Left cardiac atrium (tissue), 4 donors: Measurements from ENCODE around the gene SDCCAG8. TPM values are rescaled to one million over a fixed set of nuclear protein-coding genes. Genes with fewer than 3 reads are reported as not detected.

ENCODE experiments used
- ATAC-seq, 2 donors: fragments of 200-7000 bp; cut with Tn5 transposase; one replicate each; pipeline ENCODE4 v1.9.1; 2020; ENCODE audit warnings: mild to moderate bottlenecking in 2 of 2, moderate library complexity in 2 of 2
- DNase-seq: peaks from one replicate; pipeline ENCODE4 v3.0.0-alpha.2; 2020
- intact Hi-C, 2 donors: fragments of 100-400 bp; cut with DNase I; formaldehyde crosslinking; loops; one replicate each; pipeline versions ENCODE4 v1.14.1 to v1.15.1; 2022 to 2023
- total RNA-seq, 2 donors: library from RNA; stranded (reverse); fragmentation: NEBNext Ultra II Directional; extraction: Animal tissue kit (Norgen Biotek cat#: 25700); gene quantifications; one replicate each; pipeline ENCODE4 v1.2.1, GENCODE V29; 2021
- donor health status: DM: no; HTN: yes; CAD: no.
- donor health status: DM: no; HTN: yes; CAD: no; lungs with severe emphysema.
- donor health status: DM: yes; HTN: yes; CAD: no.
- donor health status: Dilated cardiomyopathy.

The SDCCAG8 gene
- total RNA-seq, 2 donors from 2014 or later, result 22.5 to 23.8 TPM

DNA sequence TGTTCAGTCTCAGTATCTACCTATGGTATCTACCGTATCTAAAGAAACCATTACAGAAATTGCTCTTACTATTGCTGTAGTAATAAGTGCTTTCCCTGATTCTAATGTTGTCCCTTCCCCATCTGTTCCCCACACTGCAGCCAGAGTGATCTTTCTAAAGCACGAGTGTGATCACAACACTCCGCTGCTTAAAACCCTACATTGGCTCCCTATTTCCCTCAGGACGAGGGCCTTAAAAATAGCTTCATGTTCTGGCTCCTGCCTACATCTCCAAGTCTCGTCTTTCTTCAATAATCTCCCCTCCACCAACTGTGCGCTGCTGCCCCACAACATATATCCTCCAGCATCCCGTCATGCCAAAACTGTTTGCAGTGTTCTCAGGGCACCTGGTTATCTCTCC is 150.6 kb downstream of the SDCCAG8 start:
- ATAC-seq, result no peak
- DNase-seq, result no peak
- intact Hi-C loops, result no loop called here

DNA sequence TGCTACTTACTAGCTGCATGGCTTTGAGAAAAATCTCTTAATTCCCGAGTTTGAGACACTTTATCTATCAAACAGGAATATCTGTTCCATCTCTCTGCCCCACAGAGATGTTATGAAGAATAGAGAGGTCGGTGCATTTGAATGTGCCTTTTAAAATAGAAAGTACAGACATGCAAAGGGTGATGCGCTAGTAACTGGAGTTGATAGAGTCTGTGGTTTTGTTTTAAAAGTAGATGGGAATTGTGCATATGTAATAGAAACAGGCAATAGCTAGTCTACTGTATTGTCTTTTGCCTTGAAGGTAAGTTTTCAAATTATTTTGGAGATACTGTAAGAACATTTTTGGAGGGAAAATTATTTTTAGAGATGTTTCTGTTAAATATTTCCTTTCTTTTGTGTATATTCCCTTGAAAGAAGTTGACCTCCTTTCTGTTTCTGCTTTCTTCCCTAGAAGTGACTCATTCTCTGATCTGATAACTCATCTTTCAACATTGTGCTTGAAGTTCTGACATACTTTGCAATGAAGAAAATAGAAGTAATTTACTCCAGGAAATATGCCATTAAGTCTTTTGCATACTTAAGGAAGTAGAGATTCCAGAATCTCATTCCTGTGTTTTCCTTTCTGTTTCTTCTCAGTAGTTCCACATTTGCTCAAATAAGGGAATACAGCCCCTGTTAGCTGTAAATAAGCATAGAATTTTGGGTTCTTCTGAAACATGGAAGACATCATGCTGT is 151.6 kb downstream of the SDCCAG8 start:
- intact Hi-C loops, result no loop called here
- no peak for DNase-seq
- peak in 1 of 2 donors; percentile 18 for ATAC-seq

DNA sequence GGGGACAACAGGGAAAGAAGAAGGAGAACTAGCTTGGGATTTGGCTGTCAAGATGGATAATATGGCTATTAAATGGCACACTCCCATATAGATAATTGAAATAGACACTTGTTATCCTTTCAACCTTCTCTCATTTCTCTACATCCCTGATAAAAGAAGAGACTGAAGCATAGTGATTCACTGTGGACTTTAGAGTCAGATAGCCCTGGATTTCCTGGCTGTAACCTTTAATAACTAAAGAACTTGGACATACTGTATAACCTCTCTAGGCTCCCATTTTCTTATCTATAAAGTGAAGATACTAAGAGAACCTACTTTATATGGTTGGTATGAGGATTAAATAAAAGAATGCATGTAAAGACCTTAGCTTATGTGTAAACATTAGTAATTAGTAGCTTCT is 152.6 kb downstream of the SDCCAG8 start:
- ATAC-seq (no peak), DNase-seq (no peak)
- intact Hi-C loops, result no loop called here

DNA sequence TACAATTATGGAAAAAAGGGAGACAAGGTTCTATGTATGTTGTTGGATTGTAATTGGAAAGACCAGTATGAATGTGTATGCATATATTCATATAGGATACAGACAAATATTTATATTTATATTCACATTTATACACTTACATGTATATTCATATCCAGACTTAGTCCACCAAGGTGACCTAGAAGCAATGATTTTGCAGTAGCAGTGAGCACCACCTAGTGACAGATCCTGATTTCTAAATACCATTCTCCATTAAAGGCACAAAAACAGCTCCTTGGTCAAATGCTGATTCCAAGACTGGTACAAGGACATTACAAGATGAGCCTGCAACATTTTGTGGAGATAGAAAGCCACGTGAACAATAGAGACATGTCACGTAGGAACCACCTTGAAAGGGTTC is 153.4 kb downstream of the SDCCAG8 start:
- intact Hi-C loops, result no loop called here
- no peak for ATAC-seq

DNA sequence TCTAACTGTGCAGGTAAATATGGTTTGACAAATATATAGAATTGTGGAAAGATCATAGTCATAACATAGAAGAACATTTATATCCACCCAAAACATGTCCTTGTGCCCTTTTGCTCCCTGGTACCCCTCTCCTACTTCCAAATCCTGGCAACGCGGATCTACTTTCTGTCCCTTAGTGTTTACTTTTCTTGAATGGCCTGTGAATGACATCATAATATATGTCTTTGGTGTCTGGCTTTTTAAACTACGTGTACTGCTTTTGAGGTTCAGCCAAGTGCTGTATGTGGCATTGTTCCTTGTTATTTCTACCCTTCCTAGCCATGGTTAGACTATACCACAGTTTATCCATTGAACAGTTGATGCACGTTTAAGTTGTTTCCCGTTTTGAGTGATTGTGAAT is 155.6 kb downstream of the SDCCAG8 start:
- intact Hi-C loops, result no loop called here
- ATAC-seq, result no peak
- DNase-seq, result no peak

More for the DNA sequence above, 153.4 kb downstream of the SDCCAG8 start:
- no peak for DNase-seq

DNA sequence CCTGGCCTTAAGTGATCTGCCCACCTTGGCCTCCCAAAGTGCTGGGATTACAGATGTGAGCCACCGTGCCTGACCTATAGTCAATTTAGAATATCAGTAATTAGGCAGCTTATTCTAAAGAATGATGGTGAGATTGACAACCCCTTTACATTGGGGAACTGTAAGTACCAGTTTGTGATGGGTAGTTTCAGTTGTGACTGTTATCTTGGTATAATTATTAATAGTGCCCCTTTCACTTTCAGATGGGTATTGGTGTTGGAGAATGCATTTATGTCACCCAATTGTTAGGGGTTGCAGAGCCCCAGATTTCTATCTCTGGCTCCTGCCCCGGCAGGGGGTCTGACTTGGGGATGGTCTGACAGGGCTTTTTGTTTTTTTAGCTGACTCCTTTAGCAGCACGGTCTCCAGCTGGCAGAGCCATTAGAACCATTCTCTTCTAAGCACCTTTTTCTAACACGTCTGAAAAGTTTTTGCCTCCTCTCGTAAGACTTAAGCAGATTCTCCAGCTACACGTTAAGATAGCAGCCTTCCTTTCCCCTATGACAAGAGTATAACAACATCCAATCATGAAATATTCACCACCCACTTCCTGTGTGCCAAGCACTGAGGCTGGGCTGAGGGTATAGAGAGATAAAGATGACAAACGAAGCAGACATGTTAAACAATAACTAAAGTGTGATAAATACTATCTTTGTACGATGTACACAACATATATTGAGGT is 157.8 kb downstream of the SDCCAG8 start:
- ATAC-seq (no peak), DNase-seq (no peak)
- intact Hi-C loops, result no loop called here

DNA sequence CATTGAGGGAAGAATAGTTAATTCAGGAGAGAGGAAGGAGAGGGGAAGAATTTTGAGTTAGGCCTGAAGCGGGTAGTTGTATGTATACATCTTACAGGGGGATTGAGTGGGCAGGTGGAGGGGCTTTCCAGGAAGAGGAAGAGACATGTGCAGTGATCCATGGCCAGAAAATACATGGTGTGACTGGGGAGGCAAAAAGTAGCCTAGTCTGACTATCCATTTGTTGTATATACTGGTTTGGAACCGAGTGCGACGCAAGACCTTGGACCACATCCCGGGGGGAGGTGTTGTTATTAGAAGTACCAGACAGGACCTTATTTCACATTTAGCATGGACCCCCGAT is 158.3 kb downstream of the SDCCAG8 start:
- DNase-seq (no peak), ATAC-seq (no peak)
- intact Hi-C loops, result no loop called here

DNA sequence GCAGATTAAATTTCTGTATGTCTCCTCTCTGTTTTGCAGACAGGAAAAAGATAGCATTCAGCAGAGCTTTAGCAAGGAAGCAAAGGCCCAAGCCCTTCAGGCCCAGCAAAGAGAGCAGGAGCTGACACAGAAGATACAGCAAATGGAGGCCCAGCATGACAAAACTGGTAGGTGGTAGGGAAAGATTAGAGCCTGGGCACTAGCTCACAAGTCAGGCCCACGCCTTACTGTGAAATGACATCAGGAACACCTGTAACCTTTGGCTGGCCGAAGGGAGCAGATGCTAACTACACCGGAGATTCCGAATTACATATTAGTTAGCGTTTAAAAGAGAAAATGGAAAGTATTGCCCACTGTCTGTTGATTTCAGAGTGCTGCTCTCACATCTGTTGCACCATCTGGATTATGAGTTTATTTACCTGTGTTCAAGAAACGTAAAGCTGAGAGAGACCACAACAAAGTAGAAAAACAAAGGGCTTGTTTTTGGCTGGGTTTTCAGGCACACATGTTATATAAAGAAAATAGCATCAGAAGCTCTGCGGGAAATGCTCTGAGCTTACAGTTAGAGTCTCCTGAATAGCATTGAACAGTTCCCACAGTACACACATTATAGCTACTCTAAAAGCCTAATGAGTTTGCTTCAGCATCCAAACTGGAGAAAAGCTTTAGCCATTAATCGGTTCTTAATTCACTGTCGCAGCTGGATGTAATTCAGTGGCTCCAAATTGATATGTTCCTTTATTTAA is 160.0 kb downstream of the SDCCAG8 start:
- ATAC-seq (no peak), DNase-seq (no peak)
- intact Hi-C loops, result no loop called here

DNA sequence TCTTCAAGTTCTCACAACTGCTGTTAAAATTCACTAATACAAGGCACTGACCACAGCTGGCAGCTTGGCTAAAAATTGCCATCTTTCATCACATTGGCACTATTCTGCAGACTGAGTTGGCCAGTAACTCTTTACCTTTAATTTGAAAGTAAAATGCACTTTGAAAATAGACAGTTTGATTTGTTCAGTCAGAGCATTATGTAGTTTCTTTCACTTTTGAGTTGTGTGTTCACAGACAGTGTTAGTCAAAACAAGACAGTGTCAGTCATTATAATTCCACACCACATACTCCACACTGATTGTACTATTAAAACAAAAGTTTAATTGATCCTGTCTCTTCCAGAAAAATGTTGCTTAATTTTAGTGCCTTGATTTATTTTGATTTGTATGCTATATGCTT is 160.7 kb downstream of the SDCCAG8 start:
- intact Hi-C loops, result no loop called here
- DNase-seq (no peak), ATAC-seq (no peak)

DNA sequence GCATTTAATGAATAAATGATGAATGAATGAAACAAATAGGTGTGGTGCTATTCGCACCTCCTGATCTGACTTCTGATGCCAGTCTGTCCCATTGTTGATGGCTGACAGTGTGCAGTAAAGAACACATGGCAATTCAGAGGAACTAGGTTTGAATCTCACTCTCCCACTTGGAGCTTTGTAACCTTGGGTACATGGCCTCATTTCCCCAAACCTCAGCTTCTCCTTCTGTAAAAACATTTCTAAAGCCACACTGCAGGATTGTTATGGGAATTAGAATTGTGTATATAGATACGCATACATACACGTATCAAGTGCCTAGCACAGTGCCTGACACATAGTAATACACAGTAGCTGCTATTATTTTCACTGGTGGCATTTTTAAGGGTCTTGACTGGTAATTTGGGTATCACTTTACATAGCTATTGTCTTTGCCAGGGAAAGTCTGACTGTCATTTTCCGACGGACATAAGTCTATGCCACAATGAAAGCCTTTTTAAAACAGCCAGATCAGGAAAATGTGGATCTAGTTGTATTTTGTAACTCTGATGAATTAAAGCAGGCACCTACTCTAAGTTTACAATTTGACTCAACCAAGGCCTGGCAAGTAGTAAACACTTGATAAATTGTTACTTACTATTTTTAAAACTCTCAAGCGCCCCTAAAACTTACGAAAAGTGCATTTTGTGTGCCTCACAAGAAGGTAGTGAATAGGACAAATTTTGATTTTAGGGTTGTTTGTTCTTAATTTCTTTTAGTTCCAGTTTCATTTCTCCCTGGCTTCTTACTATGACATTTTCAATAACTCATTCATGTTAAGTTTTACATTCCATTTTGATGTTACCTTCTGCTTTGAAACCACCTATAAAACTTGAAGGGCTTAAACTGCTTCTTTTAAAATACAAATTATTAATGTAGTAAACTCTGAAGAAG is 164.4 kb downstream of the SDCCAG8 start:
- DNase-seq (no peak), ATAC-seq (no peak)
- intact Hi-C loops, result no loop called here

DNA sequence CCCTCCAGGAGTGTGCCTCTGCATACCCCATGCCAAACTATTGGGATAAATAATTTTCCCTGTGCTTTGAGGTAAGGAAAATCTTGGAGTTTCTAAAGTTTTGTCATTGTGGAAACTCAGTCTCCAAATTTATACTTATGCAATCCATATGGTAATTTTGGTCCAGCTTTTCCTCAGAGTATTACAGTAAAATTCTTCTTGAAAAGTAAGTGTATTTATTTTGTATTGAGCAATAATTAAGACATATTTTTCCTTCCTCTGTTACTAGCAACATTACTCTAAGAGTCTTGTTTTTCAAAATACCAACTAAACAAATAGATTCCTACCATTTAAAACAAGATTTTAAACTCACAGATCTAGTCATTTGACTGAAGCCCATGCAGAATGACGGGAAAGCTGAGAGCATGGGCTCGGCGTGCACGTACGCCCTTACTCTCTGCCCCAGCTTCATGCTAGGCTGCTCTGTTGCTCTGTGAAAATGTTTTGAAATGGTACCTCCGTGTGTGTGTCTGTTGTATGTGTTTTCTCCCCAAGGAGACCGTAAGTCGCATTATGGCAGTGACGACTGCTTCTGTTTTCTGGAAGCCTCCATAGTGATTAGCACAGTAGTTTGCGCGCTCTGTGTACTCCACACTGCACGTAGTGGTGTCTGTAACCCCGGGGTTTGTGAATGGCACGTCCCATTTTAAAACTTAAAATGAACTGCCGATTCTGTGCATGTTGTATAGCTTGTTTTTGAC is 165.3 kb downstream of the SDCCAG8 start:
- ATAC-seq, result peak in 1 of 2 donors; percentile 39
- DNase-seq, result no peak
- intact Hi-C loops, result no loop called here

DNA sequence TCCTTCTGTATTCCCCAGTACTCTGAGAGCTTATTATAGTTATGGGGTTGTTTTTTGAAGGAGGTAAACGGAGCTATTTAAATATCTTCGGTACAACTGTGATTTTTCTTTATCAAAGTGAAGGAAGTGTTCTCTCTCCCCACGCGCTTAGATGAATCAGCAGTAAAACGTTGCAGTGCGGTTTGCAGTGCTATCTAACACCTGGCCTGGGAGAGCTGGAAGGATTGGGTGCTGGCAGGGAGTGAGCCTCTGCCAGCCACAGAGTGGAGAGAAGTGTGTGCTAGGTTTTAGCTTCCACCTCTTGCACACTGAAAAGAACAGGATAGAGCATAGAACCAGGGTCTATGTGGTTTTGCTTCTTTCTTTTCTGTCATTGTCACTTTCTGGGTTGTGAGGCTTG is 165.9 kb downstream of the SDCCAG8 start:
- intact Hi-C loops, result no loop called here
- no peak for DNase-seq
- peak; percentile 82 to 100 for ATAC-seq

DNA sequence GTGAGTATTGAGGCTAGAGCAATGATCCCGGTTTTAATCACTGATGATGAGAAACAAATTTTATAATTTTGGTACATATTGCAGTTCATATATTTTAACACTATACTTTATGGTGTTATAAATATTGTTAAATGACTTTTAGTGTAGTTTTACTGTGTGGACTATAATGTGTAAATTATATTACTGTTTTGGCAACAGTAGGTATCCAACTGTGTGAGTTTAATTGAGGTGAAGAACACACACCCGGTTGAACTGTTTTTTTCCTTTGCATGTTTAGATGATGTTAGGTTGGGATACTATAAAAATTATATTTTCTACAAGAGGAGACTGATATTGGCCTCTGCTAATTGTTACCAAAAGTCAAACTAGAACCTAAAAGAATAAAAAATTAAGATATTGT is 166.5 kb downstream of the SDCCAG8 start:
- DNase-seq, result no peak
- intact Hi-C loops, result no loop called here
- no peak for ATAC-seq

DNA sequence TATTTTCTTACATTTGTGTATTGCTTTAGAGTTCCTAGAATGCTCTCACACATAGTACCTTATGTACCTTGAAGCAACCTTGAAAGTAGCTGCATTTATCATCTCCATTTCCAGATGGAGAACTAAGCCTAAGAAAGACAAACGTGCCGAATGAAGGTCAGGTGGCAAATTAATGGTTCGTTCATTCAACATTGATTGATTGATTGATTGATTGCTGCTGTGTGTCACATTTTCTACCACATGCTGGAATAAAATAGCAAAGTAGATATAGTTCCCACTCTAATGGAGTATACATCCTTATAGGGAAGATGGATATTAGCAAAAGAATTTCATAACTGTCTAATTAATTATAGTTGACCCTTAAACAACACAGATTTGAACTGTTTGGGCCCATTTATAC is 172.2 kb downstream of the SDCCAG8 start:
- intact Hi-C loops, result no loop called here
- no peak for DNase-seq
- no peak for ATAC-seq

DNA sequence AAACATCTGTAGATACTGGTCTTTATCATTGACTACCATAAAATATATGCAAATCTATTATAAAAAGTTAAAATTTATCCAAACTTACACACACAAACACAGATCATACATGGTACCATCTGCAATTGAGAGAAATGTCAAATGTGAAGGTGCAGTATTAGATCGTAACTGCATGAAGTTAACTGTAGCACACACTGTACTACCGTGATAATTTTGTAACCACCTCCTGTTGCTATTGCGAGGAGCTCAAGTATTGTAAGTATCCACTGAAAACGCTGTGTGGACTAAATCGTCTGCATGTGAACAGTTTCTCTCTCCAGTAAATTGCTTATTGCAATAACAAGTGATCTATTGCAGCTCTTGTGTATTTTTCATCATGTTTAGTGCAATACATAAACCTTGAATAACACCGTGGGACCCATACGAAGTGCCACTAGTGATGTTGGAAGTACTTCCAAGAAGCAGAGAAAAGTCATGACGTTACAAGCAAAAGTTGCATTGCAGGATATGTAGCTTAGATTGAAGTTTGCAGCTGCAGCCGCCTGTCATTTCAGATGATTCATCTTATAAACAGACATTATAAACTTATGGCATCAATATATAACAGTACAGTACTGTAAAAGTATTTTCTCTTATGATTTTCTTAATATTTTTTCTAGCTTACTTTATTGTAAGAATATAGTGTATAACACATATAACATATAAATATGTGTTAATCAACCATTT is 172.9 kb downstream of the SDCCAG8 start:
- ATAC-seq (no peak), DNase-seq (no peak)
- intact Hi-C loops, result no loop called here

DNA sequence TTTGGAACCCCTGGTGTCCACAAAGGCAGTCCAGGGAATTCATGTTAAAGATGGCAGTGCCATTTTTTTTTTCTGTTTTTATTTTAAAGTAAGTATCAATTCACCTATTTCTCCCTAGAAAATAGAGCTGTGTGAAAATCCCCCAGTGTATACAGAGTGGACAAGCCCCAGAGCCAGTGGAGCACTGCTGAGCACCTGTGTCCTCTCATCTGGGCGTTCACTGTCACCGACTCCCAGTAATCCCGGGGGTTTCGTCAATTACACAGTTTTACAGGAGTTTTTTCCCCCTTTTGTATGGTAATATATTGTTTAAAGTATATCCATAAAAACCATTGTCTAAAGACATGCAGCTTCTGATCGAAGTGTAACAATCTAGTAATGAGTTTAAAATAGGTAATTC is 175.8 kb downstream of the SDCCAG8 start:
- ATAC-seq (no peak), DNase-seq (no peak)
- intact Hi-C loops, result no loop called here

DNA sequence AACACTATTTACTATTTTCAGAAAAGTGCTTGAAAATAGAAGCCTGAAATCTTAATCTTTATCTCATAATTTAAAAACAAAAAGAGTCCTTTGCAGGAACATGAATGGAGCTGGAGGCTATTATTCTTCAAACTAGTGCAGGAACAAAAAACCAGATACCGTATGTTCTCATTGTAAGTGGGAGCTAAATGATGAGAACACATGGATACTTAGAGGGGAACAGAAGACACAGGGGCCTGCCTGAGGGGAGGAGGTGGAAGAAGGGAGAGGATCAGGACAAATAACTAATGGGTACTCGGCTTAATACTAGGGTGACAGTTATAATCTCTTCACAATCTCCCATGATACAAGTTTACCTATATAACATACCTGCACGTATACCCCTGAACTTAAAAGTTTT is 176.3 kb downstream of the SDCCAG8 start:
- intact Hi-C loops, result no loop called here
- ATAC-seq (no peak), DNase-seq (no peak)

DNA sequence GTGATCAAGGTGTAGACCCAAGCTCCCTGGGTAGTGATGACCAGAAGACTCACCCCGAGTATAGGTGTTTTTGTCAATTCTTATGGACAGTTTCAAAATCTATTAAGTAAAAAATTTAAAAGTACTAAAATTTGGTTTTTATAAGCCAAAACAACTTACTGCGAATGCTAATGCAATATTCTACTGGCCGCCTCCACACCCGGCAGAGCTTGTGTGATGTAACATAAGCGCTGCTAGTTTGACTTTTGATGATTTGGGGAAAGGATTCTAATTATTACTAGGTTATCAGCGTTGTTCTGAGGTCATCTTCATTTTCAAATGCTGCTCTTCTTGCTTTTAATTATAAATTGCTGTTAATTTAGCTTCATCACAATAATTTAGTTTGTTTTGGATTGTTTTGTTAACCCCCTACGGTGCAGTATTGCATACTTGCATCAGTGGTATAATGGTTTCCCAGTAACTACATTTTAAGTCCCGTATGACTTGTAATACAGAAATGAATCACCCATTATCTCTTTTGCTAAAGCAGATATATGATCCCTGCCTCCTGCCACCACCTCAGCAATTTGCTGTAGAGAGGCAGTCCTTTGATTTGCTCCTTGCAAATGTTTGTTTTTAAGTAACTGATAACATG is 178.0 kb downstream of the SDCCAG8 start:
- ATAC-seq (no peak), DNase-seq (no peak)
- intact Hi-C loops, result no loop called here
